Smooth muscle cell (in vitro differentiated cells): ENCODE data around the gene SPATA31C1. TPM values are rescaled to one million over a fixed set of nuclear protein-coding genes. Genes with fewer than 3 reads are reported as not detected.
A peak's percentile ranks its signal among the peaks of the same experiment; 100 is the strongest.

Experiments
- DNase-seq: peaks from one replicate; lab custom pipeline; 2025; ENCODE audit not compliant: unreplicated experiment; lab: John Stamatoyannopoulos, UW
- H2AFZ ChIP-seq: fragments of 200-600 bp; sonication (generic); 2 replicates; pipeline ENCODE4 v1.6.0; 2016; ENCODE audit warnings: antibody characterized with exemption, low read depth, mild to moderate bottlenecking
- H3F3A ChIP-seq: fragments of 200-600 bp; sonication (generic); 2 replicates; pipeline ENCODE4 v1.6.0; 2017; ENCODE audit warnings: antibody characterized with exemption, low read depth
- H3K27ac ChIP-seq: fragments of 200-600 bp; sonication (generic); 2 replicates; pipeline ENCODE4 v1.5.1; 2016; ENCODE audit warnings: low read depth, mild to moderate bottlenecking
- H3K27me3 ChIP-seq: fragments of 200-600 bp; sonication (generic); 2 replicates; pipeline ENCODE4 v1.6.1; 2016; ENCODE audit warnings: low read depth, mild to moderate bottlenecking
- H3K36me3 ChIP-seq: fragments of 200-600 bp; sonication (generic); 2 replicates; pipeline ENCODE4 v1.5.1; 2016; ENCODE audit warnings: low read depth
- H3K4me1 ChIP-seq: fragments of 200-600 bp; sonication (generic); 2 replicates; pipeline ENCODE4 v1.5.1; 2016; ENCODE audit warnings: low read depth
- H3K4me2 ChIP-seq: fragments of 200-600 bp; sonication (generic); 2 replicates; pipeline ENCODE4 v1.6.0; 2016; ENCODE audit warnings: mild to moderate bottlenecking
- H3K4me3 ChIP-seq: fragments of 200-600 bp; sonication (generic); 2 replicates; pipeline ENCODE4 v1.5.1; 2016; ENCODE audit warnings: mild to moderate bottlenecking
- H3K79me2 ChIP-seq: fragments of 200-600 bp; sonication (generic); 2 replicates; pipeline ENCODE4 v1.6.0; 2016; ENCODE audit warnings: low read depth, mild to moderate bottlenecking
- H3K9ac ChIP-seq: fragments of 200-600 bp; sonication (generic); 2 replicates; pipeline ENCODE4 v1.6.0; 2016; ENCODE audit warnings: low read depth
- H3K9me3 ChIP-seq: fragments of 200-600 bp; sonication (generic); replicated peaks from 2 replicates; pipeline ENCODE4 v1.5.1; 2016; ENCODE audit warnings: low read depth
- H4K20me1 ChIP-seq: fragments of 200-600 bp; sonication (generic); 2 replicates; pipeline ENCODE4 v1.6.0; 2016; ENCODE audit warnings: low read depth
- WGBS: methylation state at CpG from one replicate; pipeline ENCODE4 v1.1.7; 2016; ENCODE audit warnings: low lambda C conversion rate; 5-methylcytosine and 5-hydroxymethylcytosine counted together
- polyA plus RNA-seq: library from polyadenylated mRNA; unstranded; fragments of >200 nt; fragmentation: Nextera tagmentation; extraction: Ambion mirVana; gene quantifications from 2 replicates; pipeline ENCODE4 v1.2.1, GENCODE V29; 2016
- total RNA-seq: library from RNA; depleted of rRNA; stranded (reverse); fragments of >200 nt; gene quantifications from 2 replicates; pipeline ENCODE4 v1.2.3, GENCODE V29; 2014
- TF ChIP-seq, protein P1 (sequence below): fragments of 200-600 bp; sonication (generic); IDR thresholded peaks from 2 replicates; pipeline ENCODE4 v1.5.1; 2017; ENCODE audit warnings: borderline replicate concordance, mild to moderate bottlenecking, antibody characterized with exemption; ENCODE audit not compliant: insufficient read depth, poor library complexity, severe bottlenecking

The SPATA31C1 gene
- total and polyA plus RNA-seq, 2 experiments from 2014 or later = not detected

DNA sequence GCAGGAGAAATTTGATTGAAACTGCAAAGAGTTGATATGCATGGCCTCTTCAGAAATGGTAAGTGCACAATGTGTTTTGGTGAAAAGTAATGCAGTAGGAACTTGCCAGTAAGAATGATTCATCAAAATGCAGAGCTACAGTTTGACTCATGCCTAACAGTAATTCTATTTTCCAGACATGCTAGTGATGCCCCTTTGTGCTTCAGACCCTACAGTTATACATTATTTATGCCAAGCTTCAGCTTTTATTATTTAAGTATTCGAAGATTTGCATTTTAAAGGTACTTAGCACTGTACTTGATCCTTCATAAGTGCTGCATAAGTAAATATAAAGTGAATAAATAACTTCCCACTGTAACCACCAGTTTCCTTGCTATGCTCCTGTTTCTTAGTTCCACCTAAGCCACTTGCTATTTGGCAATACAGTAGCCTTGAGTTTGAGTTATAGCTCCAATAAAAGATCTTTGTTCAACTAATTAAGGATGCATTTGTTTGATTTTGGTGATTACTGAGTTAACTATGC, 38.7 kb upstream of the SPATA31C1 start:
- Histone ChIP-seq H3K27ac (peak overlapping the region; percentile 69), H3K9ac (no peak overlapping the region), H3K9me3 (no peaks in the 10 kb centered on the region), H3F3A (peaks cover 3% of the 10 kb centered on the region), H2AFZ (no peak overlapping the region), H3K4me1 (peaks cover 5% of the 10 kb centered on the region), H4K20me1 (no peaks in the 10 kb centered on the region), H3K27me3 (no peaks in the 10 kb centered on the region), H3K4me3 (no peak overlapping the region), H3K4me2 (peak overlapping the region; percentile 20), H3K79me2 (no peaks in the 10 kb centered on the region), H3K36me3 (no peaks in the 10 kb centered on the region)
- 79% methylated on average over 1 of the region's 1 CpG for WGBS
- TF ChIP-seq, protein P1, sequence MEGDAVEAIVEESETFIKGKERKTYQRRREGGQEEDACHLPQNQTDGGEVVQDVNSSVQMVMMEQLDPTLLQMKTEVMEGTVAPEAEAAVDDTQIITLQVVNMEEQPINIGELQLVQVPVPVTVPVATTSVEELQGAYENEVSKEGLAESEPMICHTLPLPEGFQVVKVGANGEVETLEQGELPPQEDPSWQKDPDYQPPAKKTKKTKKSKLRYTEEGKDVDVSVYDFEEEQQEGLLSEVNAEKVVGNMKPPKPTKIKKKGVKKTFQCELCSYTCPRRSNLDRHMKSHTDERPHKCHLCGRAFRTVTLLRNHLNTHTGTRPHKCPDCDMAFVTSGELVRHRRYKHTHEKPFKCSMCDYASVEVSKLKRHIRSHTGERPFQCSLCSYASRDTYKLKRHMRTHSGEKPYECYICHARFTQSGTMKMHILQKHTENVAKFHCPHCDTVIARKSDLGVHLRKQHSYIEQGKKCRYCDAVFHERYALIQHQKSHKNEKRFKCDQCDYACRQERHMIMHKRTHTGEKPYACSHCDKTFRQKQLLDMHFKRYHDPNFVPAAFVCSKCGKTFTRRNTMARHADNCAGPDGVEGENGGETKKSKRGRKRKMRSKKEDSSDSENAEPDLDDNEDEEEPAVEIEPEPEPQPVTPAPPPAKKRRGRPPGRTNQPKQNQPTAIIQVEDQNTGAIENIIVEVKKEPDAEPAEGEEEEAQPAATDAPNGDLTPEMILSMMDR = no peak
- no peak for DNase-seq

DNA sequence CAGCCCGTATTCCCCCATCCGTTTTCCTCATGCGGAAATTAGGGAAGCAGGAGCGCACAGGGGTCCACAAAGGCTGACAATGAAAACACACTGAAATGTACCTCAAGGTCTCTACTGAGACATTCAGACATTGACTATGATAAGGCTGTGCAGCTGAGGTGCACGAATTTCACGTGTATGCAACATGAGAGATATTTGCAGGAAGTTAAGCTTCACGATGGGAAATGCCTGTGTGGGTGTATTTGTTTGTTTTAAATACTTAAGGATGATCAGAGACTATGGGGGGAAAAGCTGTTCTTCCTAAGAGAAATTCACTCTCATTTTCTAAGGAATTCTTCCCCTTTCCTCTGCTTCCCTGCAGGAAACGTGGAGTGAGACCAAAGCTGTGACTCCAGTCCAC, 37.6 kb upstream of the SPATA31C1 start:
- no peaks in the 10 kb centered on the region for H3K79me2 ChIP-seq
- H3K9me3 ChIP-seq = no peaks in the 10 kb centered on the region
- H3K9ac ChIP-seq = no peak overlapping the region
- no peaks in the 10 kb centered on the region for H3K4me1 ChIP-seq
- no peak overlapping the region for H3K4me2 ChIP-seq
- H3K36me3 ChIP-seq = no peaks in the 10 kb centered on the region
- no peak for DNase-seq
- no peaks in the 10 kb centered on the region for H4K20me1 ChIP-seq
- H2AFZ ChIP-seq = no peak overlapping the region
- TF ChIP-seq, protein P1 = no peak
- peaks cover 3% of the 10 kb centered on the region for H3F3A ChIP-seq
- H3K27ac ChIP-seq = no peak overlapping the region
- 64% methylated on average over 8 of the region's 8 CpGs for WGBS
- no peak overlapping the region for H3K4me3 ChIP-seq
- no peaks in the 10 kb centered on the region for H3K27me3 ChIP-seq

DNA sequence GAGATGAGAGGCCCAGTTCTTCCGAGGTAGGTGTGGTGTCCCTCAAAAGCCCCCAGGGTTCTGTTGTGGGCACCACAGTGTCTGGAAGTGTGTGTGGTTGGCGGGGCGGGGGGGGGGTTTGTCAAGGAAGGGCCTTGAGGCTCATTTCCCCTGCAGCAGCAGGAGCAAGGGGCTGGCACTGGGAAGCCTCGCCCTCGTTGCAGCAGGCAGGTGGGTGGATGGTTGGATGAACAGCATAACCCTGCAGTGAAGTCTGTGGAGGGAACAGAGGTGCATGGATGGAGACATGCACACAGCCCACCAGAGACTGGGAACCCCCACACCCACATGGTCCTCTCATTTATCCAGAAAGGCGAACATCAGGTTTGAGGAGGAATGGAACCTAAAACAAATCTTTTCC, 37.1 kb upstream of the SPATA31C1 start:
- no peak overlapping the region for H2AFZ ChIP-seq
- no peak for DNase-seq
- 82% methylated on average over 6 of the region's 6 CpGs for WGBS

DNA sequence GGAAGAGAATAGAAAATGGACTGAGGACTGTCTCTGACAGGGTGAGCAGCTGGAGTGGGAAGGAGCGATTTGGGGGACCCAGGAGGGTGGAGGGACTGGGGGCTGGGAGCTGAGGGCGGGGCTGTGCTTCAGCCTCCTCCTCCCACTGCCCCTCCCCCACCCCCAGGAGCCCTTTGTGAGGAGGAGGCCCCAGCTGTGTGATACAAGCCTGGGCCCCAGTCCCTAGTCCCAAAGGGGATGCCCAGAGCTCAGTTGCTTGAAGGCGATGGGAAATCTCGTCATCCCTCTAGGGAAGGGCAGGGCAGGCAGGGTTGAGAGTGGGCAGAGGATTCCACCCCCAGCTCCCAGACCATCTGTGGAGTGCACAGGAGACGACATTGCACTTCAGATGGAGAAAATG, 35.1 kb upstream of the SPATA31C1 start, which contains the start of gene SPATA31E1:
SPATA31E1 (plus strand) TSS at position 251 of the 400 bp plus-strand sequence; CDS start at position 266, 15 bp downstream.
- no peaks in the 10 kb centered on the region for H3K36me3 ChIP-seq
- H3K9me3 ChIP-seq = no peaks in the 10 kb centered on the region
- no peak within 1 kb of the TSS for H2AFZ ChIP-seq
- H3K27ac ChIP-seq = no peak within 1 kb of the TSS
- no peaks in the 10 kb centered on the region for H3K79me2 ChIP-seq
- H3F3A ChIP-seq = peaks cover 3% of the 10 kb centered on the region
- no peak within 1 kb of the TSS for H3K9ac ChIP-seq
- H4K20me1 ChIP-seq = no peaks in the 10 kb centered on the region
- 67% methylated on average over 4 of the region's 5 CpGs for WGBS
- H3K4me3 ChIP-seq = no peak within 1 kb of the TSS
- TF ChIP-seq, protein P1 = no peak
- no peak within 1 kb of the TSS for H3K4me2 ChIP-seq
- no peak for DNase-seq
- H3K4me1 ChIP-seq = no peaks in the 10 kb centered on the region
- no peaks in the 10 kb centered on the region for H3K27me3 ChIP-seq

More for the DNA sequence above, 37.1 kb upstream of the SPATA31C1 start:
- no peaks in the 10 kb centered on the region for H4K20me1 ChIP-seq
- H3F3A ChIP-seq = peaks cover 3% of the 10 kb centered on the region
- no peak overlapping the region for H3K9ac ChIP-seq
- H3K4me2 ChIP-seq = no peak overlapping the region
- H3K27ac ChIP-seq = no peak overlapping the region
- H3K36me3 ChIP-seq = no peaks in the 10 kb centered on the region
- H3K27me3 ChIP-seq = no peaks in the 10 kb centered on the region
- TF ChIP-seq, protein P1 = no peak
- H3K9me3 ChIP-seq = no peaks in the 10 kb centered on the region
- H3K4me1 ChIP-seq = no peaks in the 10 kb centered on the region
- H3K4me3 ChIP-seq = no peak overlapping the region
- H3K79me2 ChIP-seq = no peaks in the 10 kb centered on the region
